ENCODE data around the gene ARL10. TPM values are rescaled to one million over a fixed set of nuclear protein-coding genes. Genes with fewer than 3 reads are reported as not detected.

Gene ARL10
- polyA plus RNA-seq, 1 of the 3 experiments (the other 2 are of a cell fraction) = 4.6 TPM

DNA sequence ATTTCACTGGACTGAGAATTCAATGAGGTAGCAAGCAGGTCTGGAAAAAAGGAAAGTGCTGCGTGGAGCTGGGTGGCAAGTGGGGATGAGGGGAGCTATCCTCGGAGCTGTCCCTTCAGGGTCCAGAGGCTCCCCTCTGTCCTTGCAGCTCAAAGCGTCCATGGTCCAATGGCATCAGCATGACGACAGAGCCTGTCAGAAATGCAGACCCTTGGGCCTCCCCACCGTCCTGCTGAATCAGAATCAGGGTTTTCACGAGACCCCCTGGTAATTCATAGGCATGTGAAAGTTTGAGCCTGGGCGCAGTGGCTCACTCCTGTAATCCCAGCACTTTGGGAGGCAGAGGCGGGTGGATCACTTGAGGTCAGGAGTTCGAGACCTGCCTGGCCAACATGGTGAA is 28.8 kb downstream of the ARL10 start (continued):
- TF ChIP-seq, protein P1, sequence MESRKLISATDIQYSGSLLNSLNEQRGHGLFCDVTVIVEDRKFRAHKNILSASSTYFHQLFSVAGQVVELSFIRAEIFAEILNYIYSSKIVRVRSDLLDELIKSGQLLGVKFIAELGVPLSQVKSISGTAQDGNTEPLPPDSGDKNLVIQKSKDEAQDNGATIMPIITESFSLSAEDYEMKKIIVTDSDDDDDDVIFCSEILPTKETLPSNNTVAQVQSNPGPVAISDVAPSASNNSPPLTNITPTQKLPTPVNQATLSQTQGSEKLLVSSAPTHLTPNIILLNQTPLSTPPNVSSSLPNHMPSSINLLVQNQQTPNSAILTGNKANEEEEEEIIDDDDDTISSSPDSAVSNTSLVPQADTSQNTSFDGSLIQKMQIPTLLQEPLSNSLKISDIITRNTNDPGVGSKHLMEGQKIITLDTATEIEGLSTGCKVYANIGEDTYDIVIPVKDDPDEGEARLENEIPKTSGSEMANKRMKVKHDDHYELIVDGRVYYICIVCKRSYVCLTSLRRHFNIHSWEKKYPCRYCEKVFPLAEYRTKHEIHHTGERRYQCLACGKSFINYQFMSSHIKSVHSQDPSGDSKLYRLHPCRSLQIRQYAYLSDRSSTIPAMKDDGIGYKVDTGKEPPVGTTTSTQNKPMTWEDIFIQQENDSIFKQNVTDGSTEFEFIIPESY (IDR thresholded peaks at IDR 0.05; ENCODE audit: borderline replicate concordance, low read depth) = no peak
- no peak for TF ChIP-seq FOXJ3 (CRISPR knock-in tag; IDR thresholded peaks at IDR 0.05)
- TF ChIP-seq FOSL2 (IDR thresholded peaks at IDR 0.05; ENCODE audit: borderline replicate concordance, low read depth) = no peak

DNA sequence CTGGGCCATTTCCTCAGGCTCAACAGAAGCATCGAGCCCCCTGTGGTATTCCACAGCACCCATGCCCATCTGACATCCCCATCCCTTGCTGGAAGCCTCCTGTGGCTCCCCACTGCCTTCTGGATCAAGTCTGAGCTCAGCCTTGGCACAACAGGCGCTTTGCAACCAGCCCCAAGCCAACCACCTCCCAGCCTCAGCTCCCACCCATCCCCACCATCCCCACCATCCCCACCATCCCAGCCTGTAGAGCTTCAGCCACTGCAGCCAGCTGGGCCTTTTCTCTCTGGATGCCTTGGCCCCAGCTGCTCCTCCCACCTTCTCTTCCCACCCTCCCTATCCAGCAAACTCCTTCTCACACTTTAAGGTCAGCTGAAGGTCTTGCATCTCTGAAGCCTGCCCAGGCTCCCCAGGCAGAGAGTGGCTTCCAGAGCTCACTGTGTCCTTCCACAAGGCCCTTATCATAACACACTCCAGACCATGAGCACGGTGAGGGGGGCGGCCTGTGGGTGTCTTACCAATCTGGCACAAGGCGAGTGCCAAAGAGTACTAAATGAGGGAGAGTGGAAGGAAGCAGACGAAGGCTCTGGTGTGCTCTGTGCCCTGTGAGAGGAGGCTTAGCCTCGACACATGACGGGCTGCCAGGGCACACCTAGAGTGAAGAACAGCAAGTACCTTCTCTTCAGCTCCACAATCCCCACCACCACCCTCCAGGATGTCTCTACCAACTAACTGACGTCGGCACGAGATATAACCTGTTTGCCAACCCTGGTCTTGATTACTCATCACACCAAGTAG is 29.8 kb downstream of the ARL10 start:
- H3F3A ChIP-seq (replicated peaks; ENCODE audit: insufficient read depth) = no peaks in the 10 kb centered on the region
- no peak for DNase-seq
- no peaks in the 10 kb centered on the region for H3K9me2 ChIP-seq
- peaks cover 5 to 9% of the 10 kb centered on the region in 2 experiments for H3K36me3 ChIP-seq (replicated peaks in 1 of 2; ENCODE audit: control insufficient read depth in 1 of 2, insufficient read depth in 2 of 2, low read length in 1 of 2)
- no peak overlapping the region for H3K9ac ChIP-seq
- WGBS (ENCODE audit: low lambda C conversion rate) = 84% methylated on average over 9 of the region's 11 CpGs
- H2AFZ ChIP-seq (ENCODE audit: low read depth) = no peak overlapping the region
- no peak overlapping the region for H3K27ac ChIP-seq (ENCODE audit: low read depth in 2 of 2, low read length in 1 of 2)
- no peak overlapping the region for H3K4me3 ChIP-seq (ENCODE audit: low read depth in 2 of 2, low read length in 1 of 2)
- TF ChIP-seq, protein P2, sequence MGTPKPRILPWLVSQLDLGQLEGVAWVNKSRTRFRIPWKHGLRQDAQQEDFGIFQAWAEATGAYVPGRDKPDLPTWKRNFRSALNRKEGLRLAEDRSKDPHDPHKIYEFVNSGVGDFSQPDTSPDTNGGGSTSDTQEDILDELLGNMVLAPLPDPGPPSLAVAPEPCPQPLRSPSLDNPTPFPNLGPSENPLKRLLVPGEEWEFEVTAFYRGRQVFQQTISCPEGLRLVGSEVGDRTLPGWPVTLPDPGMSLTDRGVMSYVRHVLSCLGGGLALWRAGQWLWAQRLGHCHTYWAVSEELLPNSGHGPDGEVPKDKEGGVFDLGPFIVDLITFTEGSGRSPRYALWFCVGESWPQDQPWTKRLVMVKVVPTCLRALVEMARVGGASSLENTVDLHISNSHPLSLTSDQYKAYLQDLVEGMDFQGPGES (IDR thresholded peaks at IDR 0.05; ENCODE audit: low read depth, low read length) = no peak
- TF ChIP-seq POLR2AphosphoS5 (IDR thresholded peaks at IDR 0.05; ENCODE audit: low read depth, low read length) (no peak), NFIC (IDR thresholded peaks at IDR 0.05; ENCODE audit: borderline replicate concordance) (no peak), RFX5 (IDR thresholded peaks at IDR 0.05; ENCODE audit: low read length) (no peak), TEAD4 (IDR thresholded peaks at IDR 0.05; ENCODE audit: borderline replicate concordance, insufficient read depth) (no peak), TCF12 (IDR thresholded peaks at IDR 0.05) (no peak), MEF2A (IDR thresholded peaks at IDR 0.05; ENCODE audit: borderline replicate concordance, low read depth) (no peak)
- TF ChIP-seq, protein P3, sequence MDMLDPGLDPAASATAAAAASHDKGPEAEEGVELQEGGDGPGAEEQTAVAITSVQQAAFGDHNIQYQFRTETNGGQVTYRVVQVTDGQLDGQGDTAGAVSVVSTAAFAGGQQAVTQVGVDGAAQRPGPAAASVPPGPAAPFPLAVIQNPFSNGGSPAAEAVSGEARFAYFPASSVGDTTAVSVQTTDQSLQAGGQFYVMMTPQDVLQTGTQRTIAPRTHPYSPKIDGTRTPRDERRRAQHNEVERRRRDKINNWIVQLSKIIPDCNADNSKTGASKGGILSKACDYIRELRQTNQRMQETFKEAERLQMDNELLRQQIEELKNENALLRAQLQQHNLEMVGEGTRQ (IDR thresholded peaks at IDR 0.05; ENCODE audit: borderline replicate concordance, low read depth, low read length) = no peak
- TF ChIP-seq, protein P4, sequence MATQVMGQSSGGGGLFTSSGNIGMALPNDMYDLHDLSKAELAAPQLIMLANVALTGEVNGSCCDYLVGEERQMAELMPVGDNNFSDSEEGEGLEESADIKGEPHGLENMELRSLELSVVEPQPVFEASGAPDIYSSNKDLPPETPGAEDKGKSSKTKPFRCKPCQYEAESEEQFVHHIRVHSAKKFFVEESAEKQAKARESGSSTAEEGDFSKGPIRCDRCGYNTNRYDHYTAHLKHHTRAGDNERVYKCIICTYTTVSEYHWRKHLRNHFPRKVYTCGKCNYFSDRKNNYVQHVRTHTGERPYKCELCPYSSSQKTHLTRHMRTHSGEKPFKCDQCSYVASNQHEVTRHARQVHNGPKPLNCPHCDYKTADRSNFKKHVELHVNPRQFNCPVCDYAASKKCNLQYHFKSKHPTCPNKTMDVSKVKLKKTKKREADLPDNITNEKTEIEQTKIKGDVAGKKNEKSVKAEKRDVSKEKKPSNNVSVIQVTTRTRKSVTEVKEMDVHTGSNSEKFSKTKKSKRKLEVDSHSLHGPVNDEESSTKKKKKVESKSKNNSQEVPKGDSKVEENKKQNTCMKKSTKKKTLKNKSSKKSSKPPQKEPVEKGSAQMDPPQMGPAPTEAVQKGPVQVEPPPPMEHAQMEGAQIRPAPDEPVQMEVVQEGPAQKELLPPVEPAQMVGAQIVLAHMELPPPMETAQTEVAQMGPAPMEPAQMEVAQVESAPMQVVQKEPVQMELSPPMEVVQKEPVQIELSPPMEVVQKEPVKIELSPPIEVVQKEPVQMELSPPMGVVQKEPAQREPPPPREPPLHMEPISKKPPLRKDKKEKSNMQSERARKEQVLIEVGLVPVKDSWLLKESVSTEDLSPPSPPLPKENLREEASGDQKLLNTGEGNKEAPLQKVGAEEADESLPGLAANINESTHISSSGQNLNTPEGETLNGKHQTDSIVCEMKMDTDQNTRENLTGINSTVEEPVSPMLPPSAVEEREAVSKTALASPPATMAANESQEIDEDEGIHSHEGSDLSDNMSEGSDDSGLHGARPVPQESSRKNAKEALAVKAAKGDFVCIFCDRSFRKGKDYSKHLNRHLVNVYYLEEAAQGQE (IDR thresholded peaks at IDR 0.05; ENCODE audit: low read depth, low read length) = no peak
- POLR2A ChIA-PET = no interaction called here
- no peak overlapping the region for H3K4me2 ChIP-seq
- peaks cover 10% of the 10 kb centered on the region for H3K79me2 ChIP-seq (ENCODE audit: insufficient read depth)
- peaks cover 0 to 2% of the 10 kb centered on the region in 2 experiments; a peak in 1 of 4 replicates for H3K4me1 ChIP-seq (ENCODE audit: control insufficient read depth in 1 of 2, insufficient read depth in 2 of 2, low read depth in 1 of 2, low read length in 1 of 2)
- CTCF ChIA-PET = interaction anchor here (0.6 to 1.5 kb wide), 3 partner anchors 10 to 21 kb away, joined by 3 read pairs; partner anchors contain the start of gene CLTB
- H4K20me1 ChIP-seq (ENCODE audit: insufficient read depth) = no peaks in the 10 kb centered on the region
- no peaks in the 10 kb centered on the region for H3K9me3 ChIP-seq
- H3K27me3 ChIP-seq (ENCODE audit: insufficient read depth) = no peaks in the 10 kb centered on the region

Measured in SK-N-SH (cell line).